Endothelial cell of umbilical vein (primary cell): ENCODE results near the gene CBFA2T3. TPM values are rescaled to one million over a fixed set of nuclear protein-coding genes. Genes with fewer than 3 reads are reported as not detected.

ENCODE experiments used
- BruUV-seq: library from RNA; stranded (reverse); fragments of 400-500 nt; replicated peaks from 2 replicates; lab custom pipeline; 2021; lab: Mats Ljungman, UMichigan
- CTCF ChIA-PET: fragments of 300-600, 350-600 bp; sonication (Branson Sonifier 250); formaldehyde crosslinking; loops from one replicate; lab custom pipeline; 2021; ENCODE audit warnings: antibody characterized with exemption, inconsistent platforms; lab: Charles Lee
- POLR2A ChIA-PET: fragments of 300-600, 350-600 bp; sonication (Branson Sonifier 250); formaldehyde crosslinking; loops from one replicate; lab custom pipeline; 2021; ENCODE audit warnings: antibody characterized with exemption, inconsistent platforms; lab: Charles Lee
- DNase-seq: peaks from one replicate; pipeline ENCODE4 v3.0.0-alpha.2; 2011; ENCODE audit warnings: low read depth, low spot score
- FAIRE-seq: peaks from 2 replicates; lab custom pipeline; 2011; peaks lifted over from hg19 to GRCh38; lab: Jason Lieb, UNC
- H2AFZ ChIP-seq: 2 replicates; pipeline ENCODE4 v1.6.0; 2012; ENCODE audit warnings: low read depth, low read length, control low read depth, inconsistent platforms
- H3K27ac ChIP-seq: 2 replicates; pipeline ENCODE4 v1.5.1; 2011; ENCODE audit warnings: low read depth, mild to moderate bottlenecking, control low read depth, low read length, moderate library complexity; ENCODE audit not compliant: insufficient read depth
- H3K27me3 ChIP-seq, 2 experiments: 2 replicates each; pipeline versions ENCODE4 v1.6.0 to v1.6.1; 2011; ENCODE audit warnings: low read length in 2 of 2, mixed read lengths in 1 of 2; ENCODE audit not compliant: control insufficient read depth in 2 of 2, insufficient read depth in 2 of 2
- H3K36me3 ChIP-seq, 2 experiments: 2 replicates in 1 of 2; 3 replicates in 1 of 2; pipeline ENCODE4 v1.5.1; 2011; ENCODE audit warnings: low read length in 2 of 2, mild to moderate bottlenecking in 1 of 2, moderate library complexity in 1 of 2; ENCODE audit not compliant: control insufficient read depth in 2 of 2, insufficient read depth in 2 of 2; ENCODE audit errors: extremely low read depth in 1 of 2
- H3K4me1 ChIP-seq: 3 replicates; pipeline ENCODE4 v1.5.1; 2011; ENCODE audit warnings: mild to moderate bottlenecking, low read length; ENCODE audit not compliant: control insufficient read depth, insufficient read depth; ENCODE audit errors: extremely low read depth
- H3K4me2 ChIP-seq: 2 replicates; pipeline ENCODE4 v1.6.1; 2011; ENCODE audit warnings: low read length, control low read depth, mixed read lengths; ENCODE audit not compliant: insufficient read depth
- H3K4me3 ChIP-seq, 3 experiments: fragments of 200-600 bp in 1 of 3; sonication (generic), shearing (Covaris generic) in 1 of 3; replicated peaks in 1 of 3; 2 replicates each; pipeline ENCODE4 v1.5.1; 2011 to 2016; ENCODE audit warnings: control low read depth in 3 of 3, low read length in 3 of 3, mild to moderate bottlenecking in 2 of 3, inconsistent platforms in 1 of 3, low read depth in 1 of 3, moderate library complexity in 1 of 3; ENCODE audit not compliant: insufficient read depth in 1 of 3
- H3K79me2 ChIP-seq: 2 replicates; pipeline ENCODE4 v1.6.0; 2012; ENCODE audit warnings: low read length, inconsistent platforms; ENCODE audit not compliant: control insufficient read depth, insufficient read depth
- H3K9ac ChIP-seq: replicated peaks from 2 replicates; pipeline ENCODE3; 2011; ENCODE audit warnings: low read length, control low read depth; ENCODE audit not compliant: insufficient read depth; ENCODE audit errors: extremely low read depth
- H3K9me1 ChIP-seq: replicated peaks from 3 replicates; pipeline ENCODE4 v1.6.0; 2011; ENCODE audit warnings: mild to moderate bottlenecking, low read length; ENCODE audit not compliant: control insufficient read depth, insufficient read depth; ENCODE audit errors: extremely low read depth
- H3K9me3 ChIP-seq: replicated peaks from 2 replicates; pipeline ENCODE4 v1.5.1; 2012; ENCODE audit warnings: low read length, inconsistent platforms; ENCODE audit not compliant: control insufficient read depth, insufficient read depth
- H4K20me1 ChIP-seq: replicated peaks from 2 replicates; pipeline ENCODE3; 2011; ENCODE audit warnings: mild to moderate bottlenecking, low read length; ENCODE audit not compliant: control insufficient read depth, insufficient read depth; ENCODE audit errors: extremely low read depth
- CTCF ChIP-seq, 2 donors: IDR thresholded peaks; 1 replicate in 1 of 2; 2 replicates in 1 of 2; pipeline ENCODE4 v1.5.1; 2011; ENCODE audit warnings: low read length in 2 of 2, mild to moderate bottlenecking in 2 of 2, moderate library complexity in 2 of 2, control low read depth in 1 of 2, inconsistent platforms in 1 of 2, low read depth in 1 of 2; ENCODE audit not compliant: insufficient read depth in 1 of 2; ENCODE audit errors: extremely low read depth in 1 of 2
- EZH2 ChIP-seq: IDR thresholded peaks from 2 replicates; pipeline ENCODE4 v1.6.1; 2012; ENCODE audit warnings: borderline replicate concordance, low read depth, mild to moderate bottlenecking, moderate library complexity, low read length, inconsistent platforms; ENCODE audit not compliant: severe bottlenecking
- FOS ChIP-seq: IDR thresholded peaks from 2 replicates; pipeline ENCODE4 v1.6.1; 2011; ENCODE audit warnings: mild to moderate bottlenecking, low read length, moderate library complexity, borderline replicate concordance; ENCODE audit not compliant: insufficient read depth
- GATA2 ChIP-seq: IDR thresholded peaks from 2 replicates; pipeline ENCODE4 v1.7.0; 2011; ENCODE audit warnings: low read depth, mild to moderate bottlenecking, moderate library complexity, mixed read lengths, low read length; ENCODE audit not compliant: insufficient read length, insufficient read depth
- JUN ChIP-seq: IDR thresholded peaks from 2 replicates; pipeline ENCODE4 v1.6.1; 2011; ENCODE audit warnings: borderline replicate concordance, low read depth; ENCODE audit not compliant: insufficient read length, insufficient read depth
- MAX ChIP-seq: IDR thresholded peaks from 2 replicates; pipeline ENCODE4 v1.6.1; 2011; ENCODE audit not compliant: insufficient read depth, insufficient read length
- MYC ChIP-seq: IDR thresholded peaks from one replicate; pipeline ENCODE4 v1.6.1; 2011; ENCODE audit warnings: mild to moderate bottlenecking, low read depth, low read length
- POLR2A ChIP-seq: IDR thresholded peaks from 2 replicates; pipeline ENCODE4 v1.6.1; 2012; ENCODE audit warnings: low read depth, mild to moderate bottlenecking, control low read depth, low read length
- POLR2AphosphoS5 ChIP-seq: IDR thresholded peaks from 2 replicates; pipeline ENCODE4 v1.6.1; 2012; ENCODE audit warnings: low read depth, mild to moderate bottlenecking, control low read depth, low read length, moderate library complexity; ENCODE audit not compliant: insufficient read depth
- dilution Hi-C: fragments of 300-500 bp; cut with MboI; formaldehyde crosslinking; loops from one replicate; pipeline ENCODE4 v1.15.0; 2019; ENCODE audit warnings: low sequenced_read_pairs; ENCODE audit not compliant: extremely low pct_ligation_motif_present
- intact Hi-C: fragments of 100-400 bp; cut with micrococcal nuclease; formaldehyde crosslinking; loops from one replicate; pipeline ENCODE4 v1.10.0; 2022
- polyA plus RNA-seq, 4 experiments: library from polyadenylated mRNA; depleted of rRNA in 3 of 4; stranded (reverse) in 3 of 4; unstranded in 1 of 4; fragments of >200 nt; gene quantifications; 2 replicates each; pipeline versions ENCODE4 v1.2.1 to v1.2.3, GENCODE V29; 2011 to 2012; ENCODE audit warnings: missing spikeins in 1 of 4
- total RNA-seq: library from RNA; stranded (reverse); gene quantifications from 2 replicates; pipeline ENCODE4 v1.2.3, GENCODE V29; 2021

Gene CBFA2T3
- total and polyA plus RNA-seq, 2 donors (not counting 3 experiments of a cell fraction or from before 2014, with no cell fraction given): not detected

GRCh38 chr16:88869673-88869980 lies 107.4 kb downstream of the CBFA2T3 start:
- Histone ChIP-seq H3K9me1 (no peaks in the 10 kb centered on the region), H3K9ac (no peak overlapping the region), H3K9me3 (no peaks in the 10 kb centered on the region), H4K20me1 (no peaks in the 10 kb centered on the region), H3K27me3 (no peaks in the 10 kb centered on the region), H2AFZ (no peak overlapping the region), H3K27ac (no peak overlapping the region), H3K79me2 (no peaks in the 10 kb centered on the region), H3K36me3 (no peaks in the 10 kb centered on the region), H3K4me2 (no peak overlapping the region), H3K4me3 (no peak overlapping the region), H3K4me1 (no peaks in the 10 kb centered on the region)
- no TSS peak for BruUV-seq
- dilution Hi-C loops (no loop called here), intact Hi-C loops (no loop called here)
- TF ChIP-seq FOS (no peak), JUN (no peak), MYC (no peak), GATA2 (no peak), POLR2A (no peak), EZH2 (no peak), CTCF (IDR thresholded peaks at IDR 0.05; ENCODE audit: extremely low read depth in 1 of 2, insufficient read depth in 1 of 2, low read depth in 1 of 2, low read length in 2 of 2) (no peak), POLR2AphosphoS5 (no peak), MAX (no peak)
- POLR2A ChIA-PET: no interaction called here
- DNase-seq: no peak
- no peak for FAIRE-seq
- CTCF ChIA-PET: interaction anchor here (1.3 kb wide), 1 partner anchor 12 kb away, joined by 7 read pairs; the partner anchor contains the start of genes GALNS and TRAPPC2L
